ENCODE data around the gene SUGP2. TPM values are rescaled to one million over a fixed set of nuclear protein-coding genes. Genes with fewer than 3 reads are reported as not detected.
A peak's percentile ranks its signal among the peaks of the same experiment; 100 is the strongest.

SUGP2 gene
- total and polyA plus RNA-seq, 9 of the 15 experiments (the other 6 are each of a cell fraction or from before 2014, with no cell fraction given) = 13.1 to 101 (median 63.1) TPM

DNA sequence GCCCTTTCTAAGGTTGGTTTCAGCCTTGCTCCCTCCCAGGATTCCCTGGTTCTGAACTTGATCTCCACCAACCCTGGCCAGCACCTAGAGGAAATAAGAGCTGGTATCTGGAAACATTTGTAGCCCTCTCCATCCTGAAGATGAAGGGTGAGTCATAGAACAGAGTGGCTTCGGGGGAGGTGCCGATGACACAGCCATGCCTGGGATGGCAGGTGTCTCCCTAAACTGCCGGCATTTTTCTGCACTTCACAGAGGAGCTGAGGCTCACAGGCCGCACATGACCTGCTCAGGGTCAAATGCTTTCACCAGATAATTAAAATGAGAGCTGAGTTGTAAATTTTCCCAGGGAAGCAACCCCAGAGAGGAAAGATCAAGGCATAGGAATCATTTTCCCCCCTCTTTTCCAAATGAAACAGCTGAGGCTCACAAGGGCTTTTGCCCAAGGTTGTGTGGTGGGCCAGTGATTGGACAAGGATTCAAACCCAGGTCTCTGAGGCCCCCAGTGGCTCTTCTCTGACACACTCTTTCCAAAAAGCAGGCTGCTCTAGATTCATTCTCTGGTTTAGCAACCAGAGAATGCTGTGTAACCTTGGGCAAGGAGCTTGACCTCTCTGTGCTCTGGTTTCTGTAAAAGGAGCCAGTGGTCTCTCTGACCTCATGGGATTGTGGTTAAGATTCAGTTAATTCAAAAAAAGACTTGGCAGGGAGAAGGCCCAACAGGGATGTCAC, 29.3 kb upstream of the SUGP2 start (continued):
- TF ChIP-seq, protein P1, sequence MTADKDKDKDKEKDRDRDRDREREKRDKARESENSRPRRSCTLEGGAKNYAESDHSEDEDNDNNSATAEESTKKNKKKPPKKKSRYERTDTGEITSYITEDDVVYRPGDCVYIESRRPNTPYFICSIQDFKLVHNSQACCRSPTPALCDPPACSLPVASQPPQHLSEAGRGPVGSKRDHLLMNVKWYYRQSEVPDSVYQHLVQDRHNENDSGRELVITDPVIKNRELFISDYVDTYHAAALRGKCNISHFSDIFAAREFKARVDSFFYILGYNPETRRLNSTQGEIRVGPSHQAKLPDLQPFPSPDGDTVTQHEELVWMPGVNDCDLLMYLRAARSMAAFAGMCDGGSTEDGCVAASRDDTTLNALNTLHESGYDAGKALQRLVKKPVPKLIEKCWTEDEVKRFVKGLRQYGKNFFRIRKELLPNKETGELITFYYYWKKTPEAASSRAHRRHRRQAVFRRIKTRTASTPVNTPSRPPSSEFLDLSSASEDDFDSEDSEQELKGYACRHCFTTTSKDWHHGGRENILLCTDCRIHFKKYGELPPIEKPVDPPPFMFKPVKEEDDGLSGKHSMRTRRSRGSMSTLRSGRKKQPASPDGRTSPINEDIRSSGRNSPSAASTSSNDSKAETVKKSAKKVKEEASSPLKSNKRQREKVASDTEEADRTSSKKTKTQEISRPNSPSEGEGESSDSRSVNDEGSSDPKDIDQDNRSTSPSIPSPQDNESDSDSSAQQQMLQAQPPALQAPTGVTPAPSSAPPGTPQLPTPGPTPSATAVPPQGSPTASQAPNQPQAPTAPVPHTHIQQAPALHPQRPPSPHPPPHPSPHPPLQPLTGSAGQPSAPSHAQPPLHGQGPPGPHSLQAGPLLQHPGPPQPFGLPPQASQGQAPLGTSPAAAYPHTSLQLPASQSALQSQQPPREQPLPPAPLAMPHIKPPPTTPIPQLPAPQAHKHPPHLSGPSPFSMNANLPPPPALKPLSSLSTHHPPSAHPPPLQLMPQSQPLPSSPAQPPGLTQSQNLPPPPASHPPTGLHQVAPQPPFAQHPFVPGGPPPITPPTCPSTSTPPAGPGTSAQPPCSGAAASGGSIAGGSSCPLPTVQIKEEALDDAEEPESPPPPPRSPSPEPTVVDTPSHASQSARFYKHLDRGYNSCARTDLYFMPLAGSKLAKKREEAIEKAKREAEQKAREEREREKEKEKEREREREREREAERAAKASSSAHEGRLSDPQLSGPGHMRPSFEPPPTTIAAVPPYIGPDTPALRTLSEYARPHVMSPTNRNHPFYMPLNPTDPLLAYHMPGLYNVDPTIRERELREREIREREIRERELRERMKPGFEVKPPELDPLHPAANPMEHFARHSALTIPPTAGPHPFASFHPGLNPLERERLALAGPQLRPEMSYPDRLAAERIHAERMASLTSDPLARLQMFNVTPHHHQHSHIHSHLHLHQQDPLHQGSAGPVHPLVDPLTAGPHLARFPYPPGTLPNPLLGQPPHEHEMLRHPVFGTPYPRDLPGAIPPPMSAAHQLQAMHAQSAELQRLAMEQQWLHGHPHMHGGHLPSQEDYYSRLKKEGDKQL (CRISPR knock-in tag; IDR thresholded peaks at IDR 0.05; ENCODE audit: borderline replicate concordance) = no peak
- no peak for TF ChIP-seq ZNF707 (CRISPR knock-in tag; conservative IDR thresholded peaks at IDR 0.05)
- TF ChIP-seq KDM4B (IDR thresholded peaks at IDR 0.05; ENCODE audit: borderline replicate concordance in 2 of 2, low read depth in 1 of 2) = no peak
- peak; percentile 81 for TF ChIP-seq SMARCA4 (IDR thresholded peaks at IDR 0.05)
- no peak for TF ChIP-seq NONO (IDR thresholded peaks at IDR 0.05; ENCODE audit: low read depth in 2 of 2, low read length in 1 of 2)
- no peak for TF ChIP-seq ATF1 (CRISPR knock-in tag; IDR thresholded peaks at IDR 0.05)
- no peak for TF ChIP-seq ATF1 (tag; IDR thresholded peaks at IDR 0.05)
- TF ChIP-seq, protein P2, sequence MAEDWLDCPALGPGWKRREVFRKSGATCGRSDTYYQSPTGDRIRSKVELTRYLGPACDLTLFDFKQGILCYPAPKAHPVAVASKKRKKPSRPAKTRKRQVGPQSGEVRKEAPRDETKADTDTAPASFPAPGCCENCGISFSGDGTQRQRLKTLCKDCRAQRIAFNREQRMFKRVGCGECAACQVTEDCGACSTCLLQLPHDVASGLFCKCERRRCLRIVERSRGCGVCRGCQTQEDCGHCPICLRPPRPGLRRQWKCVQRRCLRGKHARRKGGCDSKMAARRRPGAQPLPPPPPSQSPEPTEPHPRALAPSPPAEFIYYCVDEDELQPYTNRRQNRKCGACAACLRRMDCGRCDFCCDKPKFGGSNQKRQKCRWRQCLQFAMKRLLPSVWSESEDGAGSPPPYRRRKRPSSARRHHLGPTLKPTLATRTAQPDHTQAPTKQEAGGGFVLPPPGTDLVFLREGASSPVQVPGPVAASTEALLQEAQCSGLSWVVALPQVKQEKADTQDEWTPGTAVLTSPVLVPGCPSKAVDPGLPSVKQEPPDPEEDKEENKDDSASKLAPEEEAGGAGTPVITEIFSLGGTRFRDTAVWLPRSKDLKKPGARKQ (CRISPR knock-in tag; IDR thresholded peaks at IDR 0.05) = no peak
- TF ChIP-seq NELFE (IDR thresholded peaks at IDR 0.05; ENCODE audit: insufficient read depth, insufficient read length) = no peak
- TF ChIP-seq ZEB2 (IDR thresholded peaks at IDR 0.05) = peak; percentile 87; the same call in 1 of the 2 replicates
- peak; percentile 73 for TF ChIP-seq CBFA2T3 (IDR thresholded peaks at IDR 0.05)
- TF ChIP-seq, protein P3, sequence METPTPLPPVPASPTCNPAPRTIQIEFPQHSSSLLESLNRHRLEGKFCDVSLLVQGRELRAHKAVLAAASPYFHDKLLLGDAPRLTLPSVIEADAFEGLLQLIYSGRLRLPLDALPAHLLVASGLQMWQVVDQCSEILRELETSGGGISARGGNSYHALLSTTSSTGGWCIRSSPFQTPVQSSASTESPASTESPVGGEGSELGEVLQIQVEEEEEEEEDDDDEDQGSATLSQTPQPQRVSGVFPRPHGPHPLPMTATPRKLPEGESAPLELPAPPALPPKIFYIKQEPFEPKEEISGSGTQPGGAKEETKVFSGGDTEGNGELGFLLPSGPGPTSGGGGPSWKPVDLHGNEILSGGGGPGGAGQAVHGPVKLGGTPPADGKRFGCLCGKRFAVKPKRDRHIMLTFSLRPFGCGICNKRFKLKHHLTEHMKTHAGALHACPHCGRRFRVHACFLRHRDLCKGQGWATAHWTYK (CRISPR knock-in tag; IDR thresholded peaks at IDR 0.05) = no peak
- no peak for TF ChIP-seq CEBPG (CRISPR knock-in tag; IDR thresholded peaks at IDR 0.05)
- TF ChIP-seq CEBPG (tag; conservative IDR thresholded peaks at IDR 0.05 in 1 of 2, IDR thresholded peaks at IDR 0.05 in 1 of 2) = no peak
- TF ChIP-seq GABPB2 (CRISPR knock-in tag; conservative IDR thresholded peaks at IDR 0.05) = no peak
- no peak for TF ChIP-seq HDAC8 (tag; IDR thresholded peaks at IDR 0.05)
- TF ChIP-seq, protein P4, sequence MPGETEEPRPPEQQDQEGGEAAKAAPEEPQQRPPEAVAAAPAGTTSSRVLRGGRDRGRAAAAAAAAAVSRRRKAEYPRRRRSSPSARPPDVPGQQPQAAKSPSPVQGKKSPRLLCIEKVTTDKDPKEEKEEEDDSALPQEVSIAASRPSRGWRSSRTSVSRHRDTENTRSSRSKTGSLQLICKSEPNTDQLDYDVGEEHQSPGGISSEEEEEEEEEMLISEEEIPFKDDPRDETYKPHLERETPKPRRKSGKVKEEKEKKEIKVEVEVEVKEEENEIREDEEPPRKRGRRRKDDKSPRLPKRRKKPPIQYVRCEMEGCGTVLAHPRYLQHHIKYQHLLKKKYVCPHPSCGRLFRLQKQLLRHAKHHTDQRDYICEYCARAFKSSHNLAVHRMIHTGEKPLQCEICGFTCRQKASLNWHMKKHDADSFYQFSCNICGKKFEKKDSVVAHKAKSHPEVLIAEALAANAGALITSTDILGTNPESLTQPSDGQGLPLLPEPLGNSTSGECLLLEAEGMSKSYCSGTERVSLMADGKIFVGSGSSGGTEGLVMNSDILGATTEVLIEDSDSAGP (CRISPR knock-in tag; IDR thresholded peaks at IDR 0.05) = no peak
- TF ChIP-seq, protein P5, sequence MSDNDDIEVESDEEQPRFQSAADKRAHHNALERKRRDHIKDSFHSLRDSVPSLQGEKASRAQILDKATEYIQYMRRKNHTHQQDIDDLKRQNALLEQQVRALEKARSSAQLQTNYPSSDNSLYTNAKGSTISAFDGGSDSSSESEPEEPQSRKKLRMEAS (CRISPR knock-in tag; IDR thresholded peaks at IDR 0.05) = no peak

Measured in K562 (cell line).